RWPE2 (cell line): ENCODE results near the gene COL25A1.

Experiments used
- ATAC-seq: fragments of 200-7000 bp; cut with Tn5 transposase; 3 replicates; pipeline ENCODE4 v1.9.1; 2021; ENCODE audit warnings: low read depth
- DNase-seq: peaks from one replicate; pipeline ENCODE4 v3.0.0-alpha.2; 2020; ENCODE audit warnings: low spot score
- H3K27ac ChIP-seq: fragments of 450-650 bp; 2 replicates; pipeline ENCODE4 v1.5.1; 2017; ENCODE audit warnings: mild to moderate bottlenecking; ENCODE audit not compliant: poor library complexity, severe bottlenecking
- H3K27me3 ChIP-seq: fragments of 250-450 bp; sonication (Bioruptor Pico); 2 replicates; pipeline ENCODE4 v1.5.1; 2021; ENCODE audit warnings: mild to moderate bottlenecking, moderate library complexity; ENCODE audit not compliant: insufficient read depth, poor library complexity, severe bottlenecking
- H3K36me3 ChIP-seq: fragments of 250-450 bp; sonication (Bioruptor Pico); 2 replicates; pipeline ENCODE4 v1.5.1; 2020; ENCODE audit warnings: low read depth, mild to moderate bottlenecking, moderate library complexity
- H3K4me1 ChIP-seq: fragments of 250-450 bp; sonication (Bioruptor Pico); 2 replicates; pipeline ENCODE4 v1.5.1; 2021; ENCODE audit warnings: mild to moderate bottlenecking, moderate library complexity; ENCODE audit not compliant: insufficient read depth, poor library complexity, severe bottlenecking
- H3K4me3 ChIP-seq: fragments of 250-450 bp; sonication (Bioruptor Pico); 2 replicates; pipeline ENCODE4 v1.5.1; 2021; ENCODE audit warnings: mild to moderate bottlenecking, moderate library complexity; ENCODE audit not compliant: severe bottlenecking
- H3K9me3 ChIP-seq: fragments of 250-450 bp; sonication (Bioruptor Pico); 2 replicates; pipeline ENCODE4 v1.5.1; 2021; ENCODE audit warnings: mild to moderate bottlenecking, moderate library complexity; ENCODE audit not compliant: severe bottlenecking
- CTCF ChIP-seq: fragments of 450-650 bp; IDR thresholded peaks from one replicate; pipeline ENCODE4 v1.5.1; 2017; ENCODE audit warnings: mild to moderate bottlenecking, moderate library complexity; ENCODE audit not compliant: poor library complexity, severe bottlenecking

COL25A1 gene

GRCh38 chr4:109046471-109047201 lies 255.8 kb downstream of the COL25A1 start:
- no peaks in the 10 kb centered on the region for H3K4me1 ChIP-seq
- H3K9me3 ChIP-seq, result no peaks in the 10 kb centered on the region
- no peaks in the 10 kb centered on the region for H3K27me3 ChIP-seq
- H3K27ac ChIP-seq, result no peak overlapping the region
- no peak overlapping the region for H3K4me3 ChIP-seq
- DNase-seq (no peak), ATAC-seq (no peak; the same call in 2 of the 3 replicates)
- TF ChIP-seq CTCF, result no peak
- H3K36me3 ChIP-seq, result no peaks in the 10 kb centered on the region

GRCh38 chr4:109044431-109044830 lies 258.0 kb downstream of the COL25A1 start:
- Histone ChIP-seq H3K27ac (no peak overlapping the region), H3K4me1 (no peaks in the 10 kb centered on the region), H3K27me3 (no peaks in the 10 kb centered on the region), H3K9me3 (no peaks in the 10 kb centered on the region), H3K36me3 (no peaks in the 10 kb centered on the region), H3K4me3 (no peak overlapping the region)
- DNase-seq, result no peak
- TF ChIP-seq CTCF, result no peak
- ATAC-seq, result no peak

GRCh38 chr4:109043286-109043685 lies 259.2 kb downstream of the COL25A1 start:
- Histone ChIP-seq H3K4me3 (no peak overlapping the region), H3K27me3 (no peaks in the 10 kb centered on the region), H3K9me3 (no peaks in the 10 kb centered on the region), H3K4me1 (no peaks in the 10 kb centered on the region), H3K36me3 (no peaks in the 10 kb centered on the region), H3K27ac (no peak overlapping the region)
- ATAC-seq (no peak), DNase-seq (no peak)
- TF ChIP-seq CTCF, result no peak

- H3K27ac ChIP-seq, result no peak overlapping the region
- H3K4me3 ChIP-seq, result no peak overlapping the region
- DNase-seq, result no peak
- H3K27me3 ChIP-seq, result no peaks in the 10 kb centered on the region
- no peak; the same call in 2 of the 3 replicates for ATAC-seq
- H3K36me3 ChIP-seq, result no peaks in the 10 kb centered on the region
- H3K4me1 ChIP-seq, result no peaks in the 10 kb centered on the region
- no peaks in the 10 kb centered on the region for H3K9me3 ChIP-seq
- no peak for TF ChIP-seq CTCF
Measured at GRCh38 chr4:109041463-109042360, 260.7 kb downstream of the COL25A1 start.
